Stimulated activated naive CD8-positive, alpha-beta T cell treated with anti-CD3 and anti-CD28 coated beads, Interleukin-15, Interleukin-2, amounts not matched to agents 100 ng/mL and 50 ng/mL, for 24 hours (primary cell): ENCODE measurements around the gene RNF14.
"Not testable (repeated sequence)": the region's sequence is repeated elsewhere in the genome, so short reads cannot be mapped to it uniquely, and the experiment has no call there.

Experiments
- H3K27ac Mint-ChIP-seq: one replicate; pipeline ENCODE4 v1.8.0; 2021; ENCODE audit warnings: mild to moderate bottlenecking, mixed read lengths
- H3K27me3 Mint-ChIP-seq: one replicate; pipeline ENCODE4 v1.8.0; 2021; ENCODE audit warnings: mixed read lengths
- H3K36me3 Mint-ChIP-seq: one replicate; pipeline ENCODE4 v1.8.0; 2021; ENCODE audit warnings: low read depth, mixed read lengths
- H3K4me1 Mint-ChIP-seq: one replicate; pipeline ENCODE4 v1.8.0; 2021; ENCODE audit warnings: low read depth, mixed read lengths
- H3K4me3 Mint-ChIP-seq: one replicate; pipeline ENCODE4 v1.8.0; 2021; ENCODE audit warnings: mild to moderate bottlenecking, mixed read lengths
- H3K9me3 Mint-ChIP-seq: one replicate; pipeline ENCODE4 v1.8.0; 2021; ENCODE audit warnings: mixed read lengths

RNF14 gene

DNA sequence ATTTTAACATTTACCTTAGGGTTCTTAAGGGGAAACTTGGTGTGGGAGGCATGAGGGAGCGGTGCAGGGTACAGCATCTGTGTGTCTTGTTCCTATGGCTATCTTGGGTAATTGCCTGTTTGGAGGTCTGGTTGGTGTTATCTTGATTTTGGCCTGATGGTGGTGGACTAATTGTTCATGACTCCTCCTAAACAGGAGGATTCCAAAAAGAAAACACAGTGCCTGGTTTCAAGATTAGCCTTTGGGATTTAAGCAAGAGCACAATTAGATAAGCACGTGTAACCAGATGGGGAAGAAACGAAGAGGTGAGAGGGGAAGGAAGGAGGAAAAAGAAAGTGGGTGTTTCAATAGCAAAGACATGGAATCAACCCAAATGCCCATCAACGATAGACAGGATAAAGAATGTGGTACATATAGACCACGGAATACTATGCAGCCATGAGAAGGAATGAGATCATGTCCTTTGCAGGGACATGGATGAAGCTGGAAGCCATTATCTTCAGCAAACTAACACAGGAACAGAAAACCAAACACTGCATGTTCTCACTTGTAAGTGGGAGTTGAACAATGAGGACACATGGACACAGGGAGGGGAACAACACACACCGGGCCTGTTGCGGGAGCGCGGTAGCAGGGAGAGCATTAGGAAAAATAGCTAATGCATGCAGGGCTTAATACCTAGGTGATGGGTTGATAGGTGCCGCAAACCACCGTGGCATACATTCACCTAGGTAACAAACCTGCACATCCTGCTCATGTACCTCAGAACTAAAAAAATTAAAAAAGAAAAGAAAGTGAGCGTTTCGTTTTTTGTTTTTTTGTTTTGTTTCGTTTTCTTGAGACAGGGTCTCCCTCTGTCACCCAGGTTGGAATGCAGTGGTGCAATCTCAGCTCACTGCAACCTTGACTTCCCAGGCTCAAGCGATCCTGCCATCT lies 65.0 kb downstream of the RNF14 start:
- H3K36me3 Mint-ChIP-seq, H3K27me3 Mint-ChIP-seq, H3K27ac Mint-ChIP-seq, H3K9me3 Mint-ChIP-seq, H3K4me1 Mint-ChIP-seq, H3K4me3 Mint-ChIP-seq: not testable (repeated sequence)

DNA sequence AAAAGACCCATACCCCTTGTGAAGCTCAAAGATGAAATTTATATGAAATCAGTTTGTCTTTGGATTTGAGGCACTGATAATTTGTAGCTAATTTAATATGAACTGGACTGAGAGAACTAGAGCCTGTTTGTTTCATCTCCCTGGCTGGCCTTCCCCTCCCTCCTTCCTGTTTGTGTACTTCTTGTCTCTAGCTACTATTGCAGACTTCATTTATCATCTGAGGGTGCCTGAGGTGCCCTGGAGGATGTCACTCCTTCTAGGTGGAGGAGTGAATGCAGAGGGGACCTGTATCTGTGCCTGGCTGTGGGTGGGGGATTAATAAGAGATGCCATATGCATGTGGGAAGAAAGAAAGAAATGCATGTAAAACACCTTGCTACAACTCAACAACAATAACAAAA lies 66.1 kb downstream of the RNF14 start:
- Mint-ChIP-seq H3K36me3 (no peaks in the 10 kb centered on the region), H3K4me1 (peaks cover 8% of the 10 kb centered on the region), H3K27ac (no peak overlapping the region), H3K4me3 (no peak overlapping the region), H3K9me3 (no peaks in the 10 kb centered on the region), H3K27me3 (peaks cover 4% of the 10 kb centered on the region)

DNA sequence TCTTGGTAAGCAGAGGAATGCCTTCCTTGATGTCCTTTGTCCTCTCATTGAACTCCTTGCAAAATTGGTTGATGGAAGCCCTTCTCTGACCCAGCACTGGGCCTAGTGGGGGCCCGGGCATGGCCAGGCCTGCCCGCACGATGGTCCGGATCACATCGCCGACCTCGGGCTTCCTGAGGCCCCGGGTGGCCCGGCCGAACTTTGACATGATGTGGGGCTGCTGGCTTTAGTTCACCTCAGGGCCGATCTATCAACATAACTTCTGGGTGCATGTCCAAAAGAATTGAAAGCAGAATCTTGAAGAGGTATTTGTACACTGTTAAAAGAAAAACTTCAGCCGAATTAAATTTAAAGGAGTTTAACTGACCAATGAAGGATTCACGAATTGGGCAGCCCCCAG lies 68.0 kb downstream of the RNF14 start:
- Mint-ChIP-seq H3K4me1 (peaks cover 8% of the 10 kb centered on the region), H3K9me3 (no peaks in the 10 kb centered on the region), H3K36me3 (no peaks in the 10 kb centered on the region), H3K4me3 (no peak overlapping the region), H3K27ac (no peak overlapping the region), H3K27me3 (no peaks in the 10 kb centered on the region)

DNA sequence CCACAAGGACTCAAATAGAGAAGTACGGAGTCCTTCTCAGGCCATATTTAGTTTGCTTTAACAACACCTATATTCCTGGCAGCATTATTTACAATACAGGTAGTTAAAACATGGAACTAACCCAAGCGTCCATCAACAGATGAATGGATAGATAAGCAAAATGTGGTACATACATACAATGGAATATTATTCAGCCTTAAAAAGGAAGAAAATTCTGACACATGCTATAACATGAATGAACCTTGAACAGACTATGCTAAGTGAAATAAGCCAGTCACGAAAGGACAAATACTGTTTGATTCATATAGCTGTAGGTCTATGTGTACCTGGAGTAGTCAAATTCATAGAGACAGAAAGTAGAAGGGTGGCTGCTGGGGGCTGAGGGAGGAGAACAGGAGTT lies 68.7 kb downstream of the RNF14 start:
- not testable (repeated sequence) for H3K27me3 Mint-ChIP-seq, H3K27ac Mint-ChIP-seq

DNA sequence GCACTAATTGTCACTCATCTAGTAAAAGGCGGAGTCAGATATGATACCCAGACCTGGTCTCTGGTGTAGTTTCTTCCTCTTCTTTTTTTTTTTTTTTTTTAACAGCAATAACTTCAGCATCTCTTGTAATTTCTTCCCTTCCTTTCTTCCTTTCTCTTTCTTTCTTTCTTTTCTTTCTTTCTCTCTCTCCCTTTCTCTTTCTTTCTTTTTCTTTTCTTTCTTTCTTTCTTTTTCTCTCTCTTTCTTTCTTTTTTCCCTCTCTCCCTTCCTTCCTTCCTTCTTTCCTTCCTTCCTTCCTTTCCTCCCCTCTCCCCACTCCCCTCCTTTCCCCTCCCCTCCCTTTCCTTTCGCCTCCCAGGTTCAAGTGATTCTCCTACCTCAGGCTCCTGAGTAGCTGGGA lies 69.8 kb downstream of the RNF14 start:
- Mint-ChIP-seq H3K27me3 (no peaks in the 10 kb centered on the region), H3K36me3 (no peaks in the 10 kb centered on the region), H3K9me3 (no peaks in the 10 kb centered on the region), H3K27ac (no peak overlapping the region), H3K4me3 (no peak overlapping the region), H3K4me1 (peaks cover 8% of the 10 kb centered on the region)

More for the DNA sequence above, 68.7 kb downstream of the RNF14 start:
- H3K9me3 Mint-ChIP-seq, H3K4me3 Mint-ChIP-seq, H3K4me1 Mint-ChIP-seq, H3K36me3 Mint-ChIP-seq: not testable (repeated sequence)
